ENCODE data around the gene TMEM18.

- TF ChIP-seq CTCF (IDR thresholded peaks at IDR 0.05) = no peak
- no peak for TF ChIP-seq EZH2phosphoT487 (IDR thresholded peaks at IDR 0.05)
- TF ChIP-seq EZH2 (IDR thresholded peaks at IDR 0.05) = no peak
Measured at GRCh38 chr2:641164-641871, 35.9 kb downstream of the TMEM18 start.

Measured in neural progenitor cell (in vitro differentiated cells).